Measurements from ENCODE around the gene MYH14.

GRCh38 chr19:50326101-50326664 is 122.8 kb downstream of the MYH14 start:
- TF ChIP-seq, protein P1, sequence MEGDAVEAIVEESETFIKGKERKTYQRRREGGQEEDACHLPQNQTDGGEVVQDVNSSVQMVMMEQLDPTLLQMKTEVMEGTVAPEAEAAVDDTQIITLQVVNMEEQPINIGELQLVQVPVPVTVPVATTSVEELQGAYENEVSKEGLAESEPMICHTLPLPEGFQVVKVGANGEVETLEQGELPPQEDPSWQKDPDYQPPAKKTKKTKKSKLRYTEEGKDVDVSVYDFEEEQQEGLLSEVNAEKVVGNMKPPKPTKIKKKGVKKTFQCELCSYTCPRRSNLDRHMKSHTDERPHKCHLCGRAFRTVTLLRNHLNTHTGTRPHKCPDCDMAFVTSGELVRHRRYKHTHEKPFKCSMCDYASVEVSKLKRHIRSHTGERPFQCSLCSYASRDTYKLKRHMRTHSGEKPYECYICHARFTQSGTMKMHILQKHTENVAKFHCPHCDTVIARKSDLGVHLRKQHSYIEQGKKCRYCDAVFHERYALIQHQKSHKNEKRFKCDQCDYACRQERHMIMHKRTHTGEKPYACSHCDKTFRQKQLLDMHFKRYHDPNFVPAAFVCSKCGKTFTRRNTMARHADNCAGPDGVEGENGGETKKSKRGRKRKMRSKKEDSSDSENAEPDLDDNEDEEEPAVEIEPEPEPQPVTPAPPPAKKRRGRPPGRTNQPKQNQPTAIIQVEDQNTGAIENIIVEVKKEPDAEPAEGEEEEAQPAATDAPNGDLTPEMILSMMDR (conservative IDR thresholded peaks at IDR 0.05; ENCODE audit: low read depth, low read length): no peak
- TF ChIP-seq EZH2 (IDR thresholded peaks at IDR 0.05; ENCODE audit: borderline replicate concordance, low read depth, low read length, poor library complexity, severe bottlenecking): no peak

Data from A673 (cell line).